ENCODE data around the gene ALOX5.
"Not testable (repeated sequence)": the region's sequence is repeated elsewhere in the genome, so short reads cannot be mapped to it uniquely, and the experiment has no call there.

Gene ALOX5

GRCh38 chr10:45470098-45471012 lies 96.3 kb downstream of the ALOX5 start:
- peak; percentile 69 for DNase-seq

- DNase-seq, result no peak
Measured at GRCh38 chr10:45471059-45471458, 97.0 kb downstream of the ALOX5 start.

- DNase-seq, result no peak
Measured at GRCh38 chr10:45471531-45472310, 97.7 kb downstream of the ALOX5 start.

- no peak for DNase-seq
Measured at GRCh38 chr10:45473126-45473525, 99.1 kb downstream of the ALOX5 start.

- no peak for DNase-seq
Measured at GRCh38 chr10:45476559-45476958, 102.5 kb downstream of the ALOX5 start.

GRCh38 chr10:45480294-45480693 lies 106.3 kb downstream of the ALOX5 start:
- no peak for DNase-seq

- DNase-seq, result not testable (repeated sequence)
Measured at GRCh38 chr10:45481100-45481499, 107.1 kb downstream of the ALOX5 start.

- no peak for DNase-seq
Measured at GRCh38 chr10:45483002-45483401, 109.0 kb downstream of the ALOX5 start.

- DNase-seq, result no peak
Measured at GRCh38 chr10:45487735-45488134, 113.7 kb downstream of the ALOX5 start.

GRCh38 chr10:45488365-45488764 lies 114.3 kb downstream of the ALOX5 start:
- DNase-seq, result no peak

GRCh38 chr10:45490277-45490676 lies 116.3 kb downstream of the ALOX5 start:
- no peak for DNase-seq

GRCh38 chr10:45491061-45491460 lies 117.0 kb downstream of the ALOX5 start:
- DNase-seq, result no peak
